ENCODE measurements around the gene BLVRA.

DNA sequence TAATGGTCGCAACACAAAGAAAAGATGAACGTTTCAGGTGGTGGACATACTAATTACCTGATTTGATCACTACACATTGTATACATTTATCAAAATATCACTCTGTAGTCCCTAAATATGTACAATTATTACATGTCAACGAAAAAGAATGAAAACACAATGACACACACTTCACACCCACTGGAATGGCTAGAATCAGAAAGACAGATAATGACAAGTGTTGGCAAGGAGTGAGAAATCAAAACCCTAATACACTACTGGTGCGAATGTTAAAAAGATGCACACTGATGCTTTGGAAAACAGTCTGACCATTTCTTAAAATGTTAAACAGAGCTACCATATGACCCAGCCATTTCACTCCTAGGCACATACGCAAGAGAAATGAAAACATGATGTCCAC is 31.5 kb upstream of the BLVRA start:
- TF ChIP-seq CTCF (IDR thresholded peaks at IDR 0.05; ENCODE audit: poor library complexity), result no peak
- TF ChIP-seq EZH2 (IDR thresholded peaks at IDR 0.05; ENCODE audit: borderline replicate concordance), result no peak
- no peak for TF ChIP-seq EZH2phosphoT487 (IDR thresholded peaks at IDR 0.05; ENCODE audit: low read depth, severe bottlenecking, unreplicated experiment)

Measured in hepatocyte (in vitro differentiated cells).